Measurements from ENCODE around the gene RBSN. TPM values are rescaled to one million over a fixed set of nuclear protein-coding genes. Genes with fewer than 3 reads are reported as not detected.

Gene RBSN
- total RNA-seq, 4 donors from 2014 or later: 25.8 to 48.4 (median 30.8) TPM

DNA sequence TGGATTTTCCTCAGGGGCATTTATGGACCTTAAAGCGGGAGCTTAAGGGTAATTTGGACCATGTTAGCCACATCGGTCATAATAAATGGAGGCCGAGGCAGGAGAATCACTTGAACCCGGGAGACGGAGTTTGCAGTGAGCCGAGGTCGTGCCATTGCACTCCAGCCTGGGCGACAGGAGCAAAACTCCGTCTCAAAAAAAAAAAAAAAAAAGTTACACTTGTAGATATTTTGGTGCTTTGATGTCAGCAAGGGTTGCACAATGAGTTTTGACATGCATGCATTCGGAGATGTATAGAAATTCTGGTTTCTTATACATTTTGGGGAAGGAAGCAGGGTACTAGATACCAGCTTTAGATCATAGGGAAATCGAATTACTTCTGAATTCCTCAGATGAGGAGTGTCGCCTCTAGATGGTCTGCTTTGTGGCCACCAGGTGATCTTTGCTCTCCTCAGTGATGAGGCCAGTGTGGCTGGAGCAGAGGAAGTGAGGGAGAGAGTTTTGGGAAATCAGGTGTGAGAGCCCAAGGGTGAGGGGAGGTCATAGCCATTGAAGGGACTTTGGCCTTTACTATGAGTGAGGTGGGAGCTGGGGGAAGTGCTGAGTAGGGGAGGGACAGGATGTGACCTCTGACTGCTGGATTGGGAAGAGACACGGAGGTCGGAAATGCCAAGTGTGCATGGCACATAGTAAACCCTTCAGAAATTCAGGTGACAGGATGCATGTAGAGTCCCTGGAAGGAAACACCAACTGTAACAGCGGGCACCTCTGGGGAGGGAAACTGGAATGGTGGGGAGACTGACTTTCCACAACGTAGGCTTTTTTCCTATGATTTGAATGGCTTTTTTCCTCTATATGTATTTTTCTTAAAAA is 8.4 kb upstream of the RBSN start:
- DNase-seq (ENCODE audit: low spot score in 2 of 2): no peak
- TF ChIP-seq EP300 (IDR thresholded peaks at IDR 0.05): no peak
- no peak for TF ChIP-seq POLR2A (IDR thresholded peaks at IDR 0.05)
- TF ChIP-seq, protein P1, sequence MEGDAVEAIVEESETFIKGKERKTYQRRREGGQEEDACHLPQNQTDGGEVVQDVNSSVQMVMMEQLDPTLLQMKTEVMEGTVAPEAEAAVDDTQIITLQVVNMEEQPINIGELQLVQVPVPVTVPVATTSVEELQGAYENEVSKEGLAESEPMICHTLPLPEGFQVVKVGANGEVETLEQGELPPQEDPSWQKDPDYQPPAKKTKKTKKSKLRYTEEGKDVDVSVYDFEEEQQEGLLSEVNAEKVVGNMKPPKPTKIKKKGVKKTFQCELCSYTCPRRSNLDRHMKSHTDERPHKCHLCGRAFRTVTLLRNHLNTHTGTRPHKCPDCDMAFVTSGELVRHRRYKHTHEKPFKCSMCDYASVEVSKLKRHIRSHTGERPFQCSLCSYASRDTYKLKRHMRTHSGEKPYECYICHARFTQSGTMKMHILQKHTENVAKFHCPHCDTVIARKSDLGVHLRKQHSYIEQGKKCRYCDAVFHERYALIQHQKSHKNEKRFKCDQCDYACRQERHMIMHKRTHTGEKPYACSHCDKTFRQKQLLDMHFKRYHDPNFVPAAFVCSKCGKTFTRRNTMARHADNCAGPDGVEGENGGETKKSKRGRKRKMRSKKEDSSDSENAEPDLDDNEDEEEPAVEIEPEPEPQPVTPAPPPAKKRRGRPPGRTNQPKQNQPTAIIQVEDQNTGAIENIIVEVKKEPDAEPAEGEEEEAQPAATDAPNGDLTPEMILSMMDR (IDR thresholded peaks at IDR 0.05): no peak
- no peak for TF ChIP-seq POLR2AphosphoS5 (IDR thresholded peaks at IDR 0.05)
- Histone ChIP-seq H3K27ac (no peak overlapping the region), H3K4me3 (no peak overlapping the region), H3K27me3 (no peaks in the 10 kb centered on the region), H3K36me3 (no peaks in the 10 kb centered on the region), H3K9me3 (no peaks in the 10 kb centered on the region), H3K4me1 (peaks cover 13% of the 10 kb centered on the region)
- 71% methylated on average over 16 of the region's 16 CpGs for WGBS

DNA sequence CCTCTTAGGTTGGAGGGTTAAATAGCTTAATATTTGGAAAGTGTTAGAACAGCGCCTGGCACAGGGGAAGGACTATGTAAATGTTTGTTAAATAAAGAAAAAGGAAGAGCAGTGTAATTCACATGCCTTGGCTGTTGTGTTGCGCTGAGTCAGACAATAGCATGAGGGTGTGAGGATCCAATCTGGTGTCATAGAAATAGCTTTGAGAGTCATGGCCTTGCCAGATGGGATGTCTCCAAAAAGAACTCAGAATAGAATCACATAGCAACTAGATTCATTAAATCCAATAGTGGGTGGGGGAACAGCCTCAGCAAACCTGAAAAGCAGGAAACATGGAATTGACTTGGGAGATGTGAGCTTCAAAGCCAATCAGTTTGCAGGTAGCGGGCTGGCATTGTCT is 3.9 kb upstream of the RBSN start:
- Histone ChIP-seq H3K9me3 (no peaks in the 10 kb centered on the region), H3K27me3 (no peaks in the 10 kb centered on the region), H3K27ac (peak overlapping the region; percentile 77), H3K36me3 (no peaks in the 10 kb centered on the region), H3K4me3 (no peak overlapping the region), H3K4me1 (peaks cover 28% of the 10 kb centered on the region)
- peak in 1 of 2 donors; percentile 63 for DNase-seq (ENCODE audit: low spot score in 2 of 2)
- TF ChIP-seq, protein P1 (IDR thresholded peaks at IDR 0.05): no peak
- TF ChIP-seq EP300 (IDR thresholded peaks at IDR 0.05) (no peak), POLR2A (IDR thresholded peaks at IDR 0.05) (no peak), POLR2AphosphoS5 (IDR thresholded peaks at IDR 0.05) (no peak)
- WGBS: 48% methylated on average over 3 of the region's 3 CpGs

DNA sequence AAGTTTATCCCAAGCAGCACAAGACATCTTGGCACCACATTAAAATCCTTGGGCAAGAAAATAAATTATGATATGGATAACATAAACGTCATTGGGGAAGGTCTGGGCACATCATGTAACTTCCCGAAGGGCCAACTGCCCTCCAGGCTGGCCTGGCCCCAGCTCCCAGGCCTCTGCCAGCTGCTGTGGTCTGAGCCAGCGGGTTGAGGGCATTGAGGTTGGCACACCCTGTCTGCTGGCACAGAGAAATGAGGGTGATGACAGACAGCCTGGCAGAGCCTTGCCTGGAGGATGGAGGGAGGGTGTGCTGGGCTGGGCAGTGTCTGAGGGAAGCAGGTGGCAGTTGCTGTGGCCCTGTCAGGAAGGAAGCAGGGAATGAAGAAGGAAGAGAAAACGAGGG is 3.3 kb upstream of the RBSN start:
- Histone ChIP-seq H3K27ac (peak overlapping the region; percentile 77), H3K9me3 (no peaks in the 10 kb centered on the region), H3K36me3 (no peaks in the 10 kb centered on the region), H3K4me3 (no peak overlapping the region), H3K4me1 (peaks cover 34% of the 10 kb centered on the region), H3K27me3 (no peaks in the 10 kb centered on the region)
- peak; percentile 81 to 82 for DNase-seq (ENCODE audit: low spot score in 2 of 2)
- 19% methylated on average over 4 of the region's 4 CpGs for whole genome bisulfite sequencing
- TF ChIP-seq POLR2A (IDR thresholded peaks at IDR 0.05) (no peak), EP300 (IDR thresholded peaks at IDR 0.05) (peak; percentile 53), POLR2AphosphoS5 (IDR thresholded peaks at IDR 0.05) (peak in 1 of 3 donors; percentile 62)
- TF ChIP-seq, protein P1 (IDR thresholded peaks at IDR 0.05): no peak

DNA sequence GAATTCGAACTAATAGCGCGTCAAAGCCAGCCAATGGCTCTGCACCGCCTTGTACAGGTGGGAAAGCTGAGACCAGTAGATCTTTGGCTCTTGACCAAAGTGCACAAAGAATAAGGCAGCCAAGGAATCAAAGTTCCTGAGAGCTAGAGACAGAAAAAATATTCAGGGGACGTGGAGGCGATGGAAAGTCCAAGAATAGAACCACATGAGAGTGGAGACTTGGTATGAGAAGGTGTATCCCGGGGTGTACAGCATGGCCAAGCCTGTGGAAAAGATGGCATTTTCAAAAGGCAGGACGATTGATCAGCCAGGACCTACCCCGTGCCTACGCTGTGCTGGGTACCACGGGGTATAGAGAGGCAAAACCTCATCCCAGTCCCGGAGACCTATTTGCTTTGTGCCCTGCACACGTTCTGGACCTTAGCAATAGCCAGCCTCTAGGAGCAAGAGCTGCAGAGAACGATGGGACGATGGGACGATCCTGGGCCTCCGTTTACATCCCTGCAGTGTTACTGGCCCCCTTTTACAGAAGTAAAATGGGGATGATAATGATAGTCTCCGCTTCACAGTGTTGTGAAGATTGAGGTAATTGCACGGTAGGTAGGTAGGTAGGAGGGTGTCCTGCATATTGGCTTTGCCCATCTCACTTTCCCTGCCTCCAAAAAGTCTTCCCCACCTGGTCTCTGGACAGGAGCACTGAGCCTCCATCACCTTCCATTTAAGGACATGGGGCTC is 583 bp upstream of the RBSN start:
- DNase-seq (ENCODE audit: low spot score in 2 of 2): no peak
- Histone ChIP-seq H3K27me3 (no peaks in the 10 kb centered on the region), H3K4me1 (peaks cover 36% of the 10 kb centered on the region), H3K27ac (peak overlapping the region; percentile 85), H3K9me3 (no peaks in the 10 kb centered on the region), H3K36me3 (peaks cover 17% of the 10 kb centered on the region), H3K4me3 (peak overlapping the region; percentile 81)
- TF ChIP-seq EP300 (IDR thresholded peaks at IDR 0.05) (no peak), POLR2AphosphoS5 (IDR thresholded peaks at IDR 0.05) (peak in 1 of 3 donors; percentile 5)
- WGBS: 16% methylated on average over 19 of the region's 19 CpGs

DNA sequence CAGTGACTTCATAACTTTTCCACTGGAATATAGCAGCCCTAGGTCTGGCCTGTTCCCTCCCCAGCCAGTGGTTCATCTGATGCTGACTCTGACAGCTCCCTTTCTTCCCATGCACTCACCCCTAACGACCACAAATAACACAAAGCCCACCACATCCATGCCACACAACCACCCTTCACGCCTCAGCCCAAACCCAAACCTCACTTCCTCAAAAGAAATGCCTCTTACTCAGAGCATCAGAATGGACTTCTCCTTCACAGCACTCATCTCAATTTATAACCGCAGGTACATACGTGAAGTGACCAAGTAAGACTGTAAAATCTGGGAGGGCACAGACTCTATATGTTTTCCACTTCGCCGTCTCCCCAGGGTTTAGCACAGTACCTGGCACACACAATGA is 1.1 kb downstream of the RBSN start:
- no peaks in the 10 kb centered on the region for H3K27me3 ChIP-seq
- no peak for TF ChIP-seq POLR2AphosphoS5 (IDR thresholded peaks at IDR 0.05)
- TF ChIP-seq, protein P1 (IDR thresholded peaks at IDR 0.05): no peak
- TF ChIP-seq EP300 (IDR thresholded peaks at IDR 0.05): no peak
- TF ChIP-seq POLR2A (IDR thresholded peaks at IDR 0.05): no peak
- WGBS: 41% methylated on average over 6 of the region's 6 CpGs
- peaks cover 32% of the 10 kb centered on the region for H3K36me3 ChIP-seq
- peak overlapping the region; percentile 81 for H3K4me3 ChIP-seq
- no peak for DNase-seq (ENCODE audit: low spot score in 2 of 2)
- peaks cover 31% of the 10 kb centered on the region for H3K4me1 ChIP-seq
- no peaks in the 10 kb centered on the region for H3K9me3 ChIP-seq
- H3K27ac ChIP-seq: no peak overlapping the region

All from suprapubic skin (tissue), 4 donors.